ENCODE results near the gene ZNF284.
"Not testable (repeated sequence)": the region's sequence is repeated elsewhere in the genome, so short reads cannot be mapped to it uniquely, and the experiment has no call there.

The ZNF284 gene

DNA sequence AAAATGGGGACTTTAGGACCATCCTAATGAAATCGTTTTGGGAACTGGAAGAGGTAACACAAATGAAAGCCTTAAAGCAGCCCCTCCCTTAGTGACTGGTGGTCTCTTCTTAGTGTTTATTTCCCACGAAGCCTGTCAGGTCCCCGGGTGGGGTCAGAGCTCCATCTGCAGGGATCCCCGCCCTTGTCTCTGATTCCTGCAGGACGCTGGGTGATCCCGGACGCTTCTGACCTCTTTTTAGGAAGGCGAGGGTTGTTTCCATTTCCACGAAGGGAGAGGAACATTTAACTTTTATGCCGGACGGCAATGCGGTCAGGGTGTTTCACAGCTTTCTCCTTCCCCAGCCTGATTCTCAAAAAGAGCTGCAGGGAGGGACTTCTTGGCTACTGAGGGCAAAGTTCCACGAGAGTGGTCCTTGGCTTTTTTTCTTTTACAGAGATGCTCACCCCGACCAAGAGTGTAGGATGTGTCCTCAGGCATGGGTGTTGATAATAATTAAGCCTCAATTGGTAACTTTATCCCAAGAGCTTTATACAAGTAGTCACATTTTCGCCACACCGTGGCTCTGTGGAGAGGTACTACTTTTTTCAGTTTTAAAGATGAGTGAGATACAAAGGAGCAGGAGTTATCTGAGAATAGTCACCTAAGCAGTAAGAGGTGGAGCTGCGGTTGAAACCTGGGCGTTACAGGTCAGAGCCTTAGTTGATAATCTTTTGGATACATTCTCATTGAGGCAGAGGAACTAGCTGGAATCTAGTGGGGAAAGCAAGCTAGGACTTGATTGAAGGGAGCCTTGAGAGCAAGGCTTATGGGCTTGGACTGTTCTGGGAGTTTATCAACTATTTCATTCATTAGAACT is 813 bp downstream of the ZNF284 start:
- Histone ChIP-seq H3K9me3 (ENCODE audit: control insufficient read depth, insufficient read depth, low read length) (no peaks in the 10 kb centered on the region), H3K4me1 (ENCODE audit: insufficient read depth, low read length) (no peaks in the 10 kb centered on the region), H3K36me3 (ENCODE audit: insufficient read depth, low read length) (no peaks in the 10 kb centered on the region), H3K9ac (ENCODE audit: low read depth, low read length) (peak overlapping the region; percentile 65)

DNA sequence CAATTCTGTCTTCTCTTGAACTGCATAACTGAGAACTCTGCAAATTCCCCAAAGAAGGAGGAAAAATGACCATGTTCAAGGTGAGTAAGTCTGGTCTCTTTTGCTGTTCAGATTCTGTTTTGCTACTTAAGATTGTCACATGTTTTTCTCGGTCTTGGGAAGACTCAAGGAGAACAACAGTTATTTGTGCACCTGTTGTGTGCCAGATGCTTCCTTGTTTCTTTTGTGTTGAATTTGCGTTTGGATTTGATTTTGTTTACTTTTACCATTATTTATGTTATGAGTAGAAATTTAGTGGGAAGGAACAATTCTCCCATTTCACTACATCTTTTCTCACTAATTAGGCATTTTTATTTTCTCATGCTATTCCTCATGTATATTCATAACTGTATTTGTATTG is 4.4 kb downstream of the ZNF284 start:
- Histone ChIP-seq H3K9me3 (ENCODE audit: control insufficient read depth, insufficient read depth, low read length) (no peaks in the 10 kb centered on the region), H3K36me3 (ENCODE audit: insufficient read depth, low read length) (0 out of 2 replicates have a peak, but pooled peaks cover 2% of the 10 kb centered on the region), H3K9ac (ENCODE audit: low read depth, low read length) (no peak overlapping the region)

DNA sequence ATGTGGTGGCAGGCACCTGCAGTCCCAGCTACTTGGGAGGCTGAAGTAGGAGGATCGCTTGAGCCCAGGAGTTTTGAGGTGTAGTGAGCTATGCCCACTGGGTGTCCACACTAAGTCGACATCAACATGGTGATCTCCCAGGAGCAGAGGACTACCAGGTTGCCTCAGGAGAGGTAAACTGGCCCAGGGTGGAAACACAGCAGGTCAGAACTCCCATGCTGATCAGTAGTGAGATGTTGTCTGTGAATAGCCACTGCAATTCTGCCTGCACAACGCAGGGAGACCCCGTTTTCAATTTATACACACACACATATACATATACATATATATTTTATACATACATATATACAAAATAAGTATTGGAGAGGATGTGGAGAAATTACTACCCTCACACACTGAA is 20.1 kb downstream of the ZNF284 start:
- H3K9ac ChIP-seq (ENCODE audit: low read depth, low read length): no peak overlapping the region
- H3K9me3 ChIP-seq (ENCODE audit: control insufficient read depth, insufficient read depth, low read length): no peaks in the 10 kb centered on the region
- no peaks in the 10 kb centered on the region for H3K36me3 ChIP-seq (ENCODE audit: insufficient read depth, low read length)
- H3K4me1 ChIP-seq (ENCODE audit: insufficient read depth, low read length): no peaks in the 10 kb centered on the region

More for the DNA sequence above, 4.4 kb downstream of the ZNF284 start:
- H3K4me1 ChIP-seq (ENCODE audit: insufficient read depth, low read length): no peaks in the 10 kb centered on the region

DNA sequence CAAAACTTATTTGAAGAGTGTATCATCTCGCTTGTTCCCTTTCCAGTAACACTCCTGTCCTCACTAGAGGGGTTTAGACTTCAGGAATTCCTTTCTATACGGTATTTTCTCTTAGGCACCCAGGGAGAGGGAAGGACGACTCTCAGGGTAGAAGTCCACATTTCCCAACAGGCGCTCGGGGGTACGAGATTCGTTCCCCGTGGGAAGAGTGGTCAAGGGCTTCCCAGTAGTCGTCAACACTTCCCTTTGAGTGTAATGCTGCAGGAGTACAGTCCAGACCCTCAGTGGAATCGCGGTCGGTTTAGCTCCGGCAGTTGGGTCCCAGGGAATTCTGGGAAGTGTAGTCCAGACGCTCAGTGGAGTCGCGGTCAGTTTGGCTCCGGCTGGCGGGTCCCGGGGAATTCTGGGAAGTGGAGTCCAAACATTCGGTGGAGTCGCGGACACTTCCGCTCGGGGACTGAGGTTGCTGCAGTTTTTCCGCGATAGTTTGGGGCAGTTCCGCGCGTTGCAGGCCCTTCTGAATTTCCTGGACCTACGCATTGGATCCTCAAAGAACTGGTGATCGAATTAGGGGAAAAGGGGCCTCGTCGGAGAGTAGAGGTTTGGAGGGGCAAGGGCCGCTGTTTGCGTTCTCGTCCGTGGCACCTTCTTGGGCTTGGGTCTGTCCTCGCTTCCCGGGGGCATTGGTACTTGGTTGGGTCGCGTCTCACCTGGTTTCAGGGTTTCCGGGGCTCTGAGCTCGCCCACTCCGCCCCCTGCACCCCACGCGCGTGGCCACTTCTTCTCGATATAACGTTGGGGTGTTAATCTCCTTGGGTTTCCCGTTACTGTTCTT is 22.2 kb downstream of the ZNF284 start, which contains the start of gene ZNF224:
ZNF224 (plus strand) TSS at position 431 of the 835 bp plus-strand sequence. CDS start 3,513 bp downstream, outside the sequence.
- H3K36me3 ChIP-seq (ENCODE audit: insufficient read depth, low read length): peaks cover 3% of the 10 kb centered on the region; the same call in 1 of the 2 replicates
- no peaks in the 10 kb centered on the region for H3K4me1 ChIP-seq (ENCODE audit: insufficient read depth, low read length)
- peak within 1 kb of the TSS; percentile 91 for H3K9ac ChIP-seq (ENCODE audit: low read depth, low read length)
- H3K9me3 ChIP-seq (ENCODE audit: control insufficient read depth, insufficient read depth, low read length): no peaks in the 10 kb centered on the region

DNA sequence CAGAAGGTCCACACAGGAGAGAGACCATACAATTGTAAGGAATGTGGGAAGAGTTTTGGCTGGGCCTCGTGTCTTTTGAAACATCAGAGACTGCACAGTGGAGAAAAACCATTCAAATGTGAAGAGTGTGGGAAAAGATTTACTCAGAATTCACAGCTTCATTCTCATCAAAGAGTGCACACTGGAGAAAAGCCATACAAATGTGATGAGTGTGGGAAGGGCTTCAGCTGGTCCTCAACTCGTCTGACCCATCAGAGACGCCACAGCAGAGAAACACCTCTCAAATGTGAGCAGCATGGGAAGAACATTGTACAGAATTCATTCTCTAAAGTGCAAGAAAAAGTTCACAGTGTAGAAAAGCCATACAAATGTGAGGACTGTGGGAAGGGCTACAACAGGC is 35.8 kb downstream of the ZNF284 start:
- Histone ChIP-seq H3K9ac (ENCODE audit: low read depth, low read length) (no peak overlapping the region), H3K9me3 (ENCODE audit: control insufficient read depth, insufficient read depth, low read length) (peaks cover 8% of the 10 kb centered on the region), H3K36me3 (ENCODE audit: insufficient read depth, low read length) (peaks cover 25% of the 10 kb centered on the region), H3K4me1 (ENCODE audit: insufficient read depth, low read length) (no peaks in the 10 kb centered on the region)

DNA sequence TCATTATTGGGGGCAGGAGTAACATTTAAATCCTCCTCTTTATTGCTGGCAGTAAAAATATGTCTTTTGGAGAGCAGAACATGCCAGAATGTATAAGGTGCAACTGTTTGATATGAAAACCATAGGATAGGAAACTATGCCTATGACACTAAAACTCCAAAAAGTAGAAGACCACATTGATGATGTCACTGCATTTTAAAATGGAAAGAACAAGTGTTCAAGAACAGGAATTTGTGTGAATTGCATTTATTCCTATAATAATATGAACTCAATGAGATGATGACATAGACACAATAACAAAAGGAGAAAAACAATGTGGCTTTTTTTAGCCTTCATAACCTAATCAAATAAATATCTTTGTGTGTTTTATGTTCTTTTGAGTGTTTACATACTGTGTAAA is 37.5 kb downstream of the ZNF284 start:
- no peaks in the 10 kb centered on the region for H3K4me1 ChIP-seq (ENCODE audit: insufficient read depth, low read length)
- peaks cover 25% of the 10 kb centered on the region for H3K36me3 ChIP-seq (ENCODE audit: insufficient read depth, low read length)
- H3K9me3 ChIP-seq (ENCODE audit: control insufficient read depth, insufficient read depth, low read length): peaks cover 8% of the 10 kb centered on the region
- no peak overlapping the region for H3K9ac ChIP-seq (ENCODE audit: low read depth, low read length)

DNA sequence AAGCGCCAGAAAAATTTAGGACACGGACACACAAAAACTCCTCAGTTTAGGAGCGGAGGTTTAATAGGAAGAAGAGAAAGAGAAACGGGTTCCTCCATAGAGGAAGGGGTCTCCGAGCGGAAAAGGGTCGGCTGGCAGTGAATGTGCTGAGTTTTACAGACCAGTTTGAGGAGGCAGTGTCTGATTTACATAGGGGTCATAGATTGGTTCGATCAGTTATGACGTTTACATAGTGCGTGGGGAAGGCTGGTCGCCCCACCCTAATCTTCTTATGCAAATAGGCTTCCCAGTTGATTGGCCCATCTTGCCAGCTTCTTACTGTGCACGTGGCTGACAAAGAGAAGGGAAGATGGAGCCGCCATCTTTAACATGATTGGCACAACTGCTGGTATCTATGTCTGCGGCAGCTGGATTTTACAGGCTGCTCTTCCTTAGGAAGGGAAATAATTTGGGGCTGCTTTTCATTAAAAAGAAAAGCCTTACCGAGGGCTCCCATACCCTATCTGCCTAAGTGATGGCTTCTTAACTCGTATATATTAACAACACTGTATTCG is 40.0 kb downstream of the ZNF284 start:
- Histone ChIP-seq H3K9ac (ENCODE audit: low read depth, low read length) (peak overlapping the region; percentile 87), H3K36me3 (ENCODE audit: insufficient read depth, low read length) (peaks cover 15% of the 10 kb centered on the region), H3K4me1 (ENCODE audit: insufficient read depth, low read length) (no peaks in the 10 kb centered on the region), H3K9me3 (ENCODE audit: control insufficient read depth, insufficient read depth, low read length) (peaks cover 8% of the 10 kb centered on the region)

DNA sequence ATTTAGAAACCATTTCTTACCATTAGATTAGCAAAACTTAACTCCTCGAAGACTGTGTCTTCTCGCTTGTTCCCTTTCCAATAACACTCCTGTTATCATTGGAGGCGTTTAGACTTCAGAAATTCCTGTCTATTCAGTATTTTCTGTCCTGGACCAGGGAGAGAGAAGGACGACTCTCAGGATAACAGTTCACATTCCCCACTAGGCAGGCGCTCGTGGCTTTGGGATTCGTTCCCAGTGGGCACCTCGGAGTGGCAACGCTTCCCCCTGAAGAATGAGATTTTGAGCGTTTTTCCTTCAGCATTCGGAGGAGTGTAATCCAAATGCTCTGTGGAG is 40.8 kb downstream of the ZNF284 start:
- H3K36me3 ChIP-seq (ENCODE audit: insufficient read depth, low read length): peaks cover 7% of the 10 kb centered on the region; the same call in 1 of the 2 replicates
- peak overlapping the region; percentile 87 for H3K9ac ChIP-seq (ENCODE audit: low read depth, low read length)
- peaks cover 6% of the 10 kb centered on the region for H3K9me3 ChIP-seq (ENCODE audit: control insufficient read depth, insufficient read depth, low read length)
- no peaks in the 10 kb centered on the region for H3K4me1 ChIP-seq (ENCODE audit: insufficient read depth, low read length)

DNA sequence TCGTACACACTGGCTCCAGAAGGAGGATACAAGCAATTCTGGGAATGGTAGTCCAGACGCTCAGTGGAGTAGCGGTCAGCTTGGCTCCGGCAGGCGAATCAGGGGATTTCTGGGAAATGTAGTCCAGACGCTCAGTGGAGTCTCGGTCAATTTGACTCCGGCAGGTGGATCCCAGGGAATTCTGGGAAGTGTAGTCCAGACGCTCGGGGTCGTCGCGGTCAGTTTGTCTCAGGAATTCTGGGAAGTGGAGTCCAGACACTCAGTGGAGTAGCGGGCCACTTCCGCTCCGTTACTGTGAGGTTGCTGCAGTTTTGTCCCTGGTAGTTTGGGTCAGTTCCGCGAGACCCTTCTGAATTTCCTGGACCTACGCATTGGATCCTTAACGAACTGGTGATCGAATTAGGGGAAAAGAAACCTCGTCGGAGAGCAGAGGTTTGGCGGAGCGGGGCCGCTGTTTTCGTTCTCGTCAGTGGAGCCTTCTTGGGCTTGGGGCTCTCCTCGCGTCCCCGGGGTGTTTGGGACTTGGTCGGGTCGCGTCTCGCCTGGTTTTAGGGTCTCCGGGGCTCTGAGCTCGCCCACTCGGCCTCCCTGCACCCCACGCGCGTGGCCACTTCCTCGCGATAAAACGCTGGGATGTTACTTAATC is 41.3 kb downstream of the ZNF284 start, which contains the start of gene ZNF225:
ZNF225 (plus strand) TSS at position 262 of the 646 bp plus-strand sequence. CDS start 2,429 bp downstream, outside the sequence.
- H3K4me1 ChIP-seq (ENCODE audit: insufficient read depth, low read length): no peaks in the 10 kb centered on the region
- 0 out of 2 replicates have a peak, but pooled peaks cover 1% of the 10 kb centered on the region for H3K9me3 ChIP-seq (ENCODE audit: control insufficient read depth, insufficient read depth, low read length)
- H3K36me3 ChIP-seq (ENCODE audit: insufficient read depth, low read length): peaks cover 4% of the 10 kb centered on the region; the same call in 1 of the 2 replicates
- H3K9ac ChIP-seq (ENCODE audit: low read depth, low read length): peak within 1 kb of the TSS; percentile 87

DNA sequence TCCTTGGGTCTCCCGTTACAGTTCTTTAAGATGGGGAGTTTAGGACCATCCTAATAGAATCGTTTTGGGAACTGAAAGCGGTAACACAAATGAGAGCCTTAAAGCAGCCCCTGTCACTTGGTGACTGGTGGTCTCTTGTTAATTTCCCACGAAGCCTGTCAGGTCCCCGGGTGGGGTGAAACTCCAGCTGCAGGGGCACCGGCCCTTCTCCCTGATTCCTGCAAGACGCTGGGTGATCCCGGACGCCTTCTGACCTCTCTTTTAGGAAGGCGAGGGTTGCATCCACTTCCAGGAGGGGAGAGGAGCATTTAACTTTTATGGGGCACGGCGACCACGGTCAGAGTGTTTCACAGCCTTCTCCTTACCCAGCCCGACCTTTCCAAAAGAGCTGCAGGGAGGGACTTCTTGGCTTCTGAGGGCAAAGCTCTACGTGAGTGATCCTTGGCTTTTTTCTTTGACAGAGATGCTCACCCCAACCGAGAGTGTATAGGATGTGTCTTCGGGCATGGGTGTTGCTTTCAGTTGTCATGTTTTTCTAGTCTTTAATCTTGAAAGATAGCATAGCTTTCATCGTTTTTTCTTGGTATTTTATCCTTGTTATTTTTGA is 41.9 kb downstream of the ZNF284 start:
- Histone ChIP-seq H3K4me1 (ENCODE audit: insufficient read depth, low read length) (no peaks in the 10 kb centered on the region), H3K36me3 (ENCODE audit: insufficient read depth, low read length) (no peaks in the 10 kb centered on the region), H3K9me3 (ENCODE audit: control insufficient read depth, insufficient read depth, low read length) (no peaks in the 10 kb centered on the region)

DNA sequence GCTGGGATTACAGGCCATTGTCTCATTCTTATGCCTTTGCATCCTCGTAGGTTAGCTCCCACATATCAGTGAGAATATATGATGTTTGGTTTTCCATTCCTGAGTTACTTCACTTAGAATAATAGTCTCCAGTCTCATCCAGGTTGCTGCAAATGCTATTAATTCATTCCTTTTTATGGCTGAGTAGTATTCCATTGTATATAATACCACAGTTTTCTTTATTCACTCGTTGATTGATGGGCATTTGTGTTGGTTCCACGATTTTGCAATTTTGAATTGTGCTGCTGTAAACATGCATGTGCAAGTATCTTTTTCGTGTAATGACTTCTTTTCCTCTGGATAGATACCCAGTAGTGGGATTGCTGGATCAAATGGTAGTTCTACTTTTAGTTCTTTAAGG is 49.2 kb downstream of the ZNF284 start:
- H3K36me3 ChIP-seq (ENCODE audit: insufficient read depth, low read length); H3K9me3 ChIP-seq (ENCODE audit: control insufficient read depth, insufficient read depth, low read length); H3K4me1 ChIP-seq (ENCODE audit: insufficient read depth, low read length); H3K9ac ChIP-seq (ENCODE audit: low read depth, low read length): not testable (repeated sequence)

More for the DNA sequence above, 41.9 kb downstream of the ZNF284 start:
- H3K9ac ChIP-seq (ENCODE audit: low read depth, low read length): peak overlapping the region; percentile 87

DNA sequence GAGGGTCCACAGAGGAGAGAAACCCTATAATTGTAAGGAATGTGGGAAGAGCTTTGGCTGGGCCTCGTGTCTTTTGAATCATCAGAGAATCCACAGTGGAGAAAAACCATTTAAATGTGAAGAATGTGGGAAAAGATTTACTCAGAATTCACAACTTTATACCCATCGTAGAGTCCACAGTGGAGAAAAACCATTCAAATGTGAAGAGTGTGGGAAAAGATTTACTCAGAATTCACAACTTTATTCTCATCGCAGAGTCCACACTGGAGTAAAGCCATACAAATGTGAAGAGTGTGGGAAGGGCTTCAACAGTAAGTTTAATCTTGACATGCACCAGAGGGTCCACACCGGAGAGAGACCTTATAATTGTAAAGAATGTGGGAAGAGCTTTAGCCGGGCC is 60.0 kb downstream of the ZNF284 start:
- Histone ChIP-seq H3K9me3 (ENCODE audit: control insufficient read depth, insufficient read depth, low read length) (no peaks in the 10 kb centered on the region), H3K36me3 (ENCODE audit: insufficient read depth, low read length) (peaks cover 12% of the 10 kb centered on the region; the same call in 1 of the 2 replicates), H3K4me1 (ENCODE audit: insufficient read depth, low read length) (no peaks in the 10 kb centered on the region), H3K9ac (ENCODE audit: low read depth, low read length) (no peak overlapping the region)
